RPMI7951 (cell line): ENCODE results near the gene HSPH1. TPM values are rescaled to one million over a fixed set of nuclear protein-coding genes. Genes with fewer than 3 reads are reported as not detected.
"Not testable (repeated sequence)": the region's sequence is repeated elsewhere in the genome, so short reads cannot be mapped to it uniquely, and the experiment has no call there.

Experiments used
- DNase-seq: peaks from one replicate; pipeline ENCODE4 v3.0.0-alpha.2; 2012; ENCODE audit warnings: low read depth
- total RNA-seq: library from RNA; depleted of rRNA; stranded (reverse); fragments of >200 nt; shearing (Covaris generic); gene quantifications from 2 replicates; pipeline ENCODE4 v1.2.3, GENCODE V29; 2014

Gene HSPH1
- total RNA-seq, 1 experiment from 2014 or later = 79.7 TPM

DNA sequence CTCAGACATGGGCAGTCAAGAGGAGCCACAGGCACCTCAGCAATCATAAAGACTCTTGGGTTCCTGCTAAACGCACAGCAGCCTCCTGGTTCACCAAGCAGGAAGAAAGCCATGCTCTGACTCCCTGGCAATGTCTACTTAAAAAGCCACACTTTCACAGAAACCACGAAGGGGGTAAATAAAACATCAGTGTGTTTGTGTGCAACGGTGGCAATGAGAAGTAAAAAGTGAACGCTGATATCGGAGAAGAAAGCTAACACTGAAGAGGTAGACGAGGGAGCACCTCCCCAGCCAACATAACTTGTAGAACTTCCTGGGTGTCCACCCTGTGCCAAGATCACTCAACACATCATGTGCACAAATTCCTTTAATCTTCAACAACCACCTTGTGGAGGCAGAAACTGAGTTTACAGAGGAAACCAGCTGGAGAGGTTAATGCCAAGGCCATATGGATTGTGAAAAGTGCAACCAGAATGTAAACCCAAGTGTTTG lies 30.2 kb downstream of the HSPH1 start:
- DNase-seq = no peak

DNA sequence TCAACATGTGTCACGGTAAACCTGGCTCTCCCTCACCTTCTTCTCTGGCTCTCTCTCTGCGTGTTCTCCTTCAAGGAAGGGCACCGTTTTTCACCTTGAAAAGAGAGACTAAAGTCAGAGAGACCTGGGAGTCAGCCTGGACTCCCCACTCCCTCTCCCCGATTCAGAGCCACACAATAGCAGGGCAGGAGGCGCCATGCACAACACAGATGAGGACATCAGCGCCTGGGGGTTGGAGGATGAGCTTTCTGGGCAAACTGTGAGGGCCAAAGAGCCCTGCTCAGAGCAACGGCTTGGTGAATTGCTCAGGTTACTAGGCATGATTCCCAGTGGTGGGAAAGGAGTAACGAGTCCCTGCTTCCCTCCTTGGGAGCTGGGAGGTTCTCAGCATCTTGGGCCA lies 32.3 kb downstream of the HSPH1 start:
- no peak for DNase-seq

GRCh38 chr13:31124204-31124603 lies 37.5 kb downstream of the HSPH1 start:
- DNase-seq = no peak

GRCh38 chr13:31122544-31123260 lies 39.0 kb downstream of the HSPH1 start:
- no peak for DNase-seq

- no peak for DNase-seq
Observed at GRCh38 chr13:31122143-31122542, 39.6 kb downstream of the HSPH1 start.

DNA sequence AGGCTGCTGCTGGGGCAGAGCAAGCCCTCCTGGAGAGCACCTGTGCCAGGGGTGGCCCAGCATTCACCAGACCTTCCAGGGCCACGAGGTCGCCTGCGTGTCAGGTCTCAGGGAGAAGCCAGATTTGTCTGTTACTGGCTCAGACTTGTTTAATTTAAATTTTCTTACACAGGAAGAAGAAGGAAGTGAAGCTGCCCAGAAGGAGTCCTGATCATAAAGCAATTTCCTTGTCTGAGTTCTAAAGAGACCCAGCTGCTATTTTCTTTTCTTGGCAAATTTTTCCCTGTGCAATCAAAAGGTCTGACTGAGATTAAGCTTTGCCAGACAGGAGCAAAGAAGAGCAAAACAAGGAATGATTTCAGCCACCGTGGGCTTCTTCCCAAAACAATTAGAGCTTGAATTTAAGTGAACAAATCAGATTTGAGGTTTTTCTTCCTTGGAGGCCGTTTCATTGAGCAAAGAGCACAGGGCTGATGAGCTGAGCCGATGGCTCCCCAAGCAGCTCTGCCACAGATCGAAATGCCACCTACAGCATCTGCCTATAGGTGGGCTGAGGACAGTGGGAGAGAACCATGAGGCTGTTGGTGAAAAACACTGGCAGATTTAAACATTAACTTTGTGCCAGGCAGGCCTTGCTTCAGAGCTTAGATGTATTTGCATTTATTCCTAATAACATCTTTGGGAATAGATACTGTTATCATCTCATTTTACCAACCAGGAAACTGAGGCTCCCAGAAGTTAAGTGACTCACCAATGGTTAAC lies 40.1 kb downstream of the HSPH1 start:
- DNase-seq = no peak

DNA sequence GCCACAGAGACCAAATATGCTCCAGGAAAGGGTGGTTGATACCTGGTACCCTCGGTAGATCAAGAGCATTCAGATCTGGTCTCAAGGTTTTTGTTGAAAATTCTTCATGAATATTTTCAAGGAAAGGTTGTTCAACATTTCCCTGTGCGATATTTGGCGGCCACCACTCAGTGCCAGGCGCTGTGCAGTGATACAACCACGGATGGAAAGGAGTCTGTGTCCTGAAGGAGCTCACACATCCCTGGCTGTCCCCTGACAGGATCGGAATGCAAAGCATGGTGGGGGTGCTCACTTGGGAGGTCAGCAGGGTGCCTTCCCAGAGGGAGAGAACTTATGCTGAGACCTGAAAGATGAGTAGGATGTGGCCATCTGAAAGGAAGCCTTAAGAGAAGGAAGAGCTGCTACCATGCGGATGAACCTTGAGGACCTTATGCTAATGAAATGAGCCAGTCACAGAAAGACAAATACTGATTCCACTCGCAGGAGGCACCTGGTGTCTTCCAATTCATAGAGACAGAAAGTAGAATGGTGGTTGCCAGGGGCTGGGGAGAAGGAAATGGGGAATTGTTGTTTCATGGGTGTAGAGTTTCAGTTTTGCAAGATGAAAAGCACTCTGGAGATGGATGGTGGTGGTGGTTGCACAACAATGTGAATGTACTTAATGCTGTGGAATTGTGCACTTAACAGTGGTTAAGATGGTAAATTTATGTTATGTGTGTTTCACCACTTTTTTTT lies 41.6 kb downstream of the HSPH1 start:
- DNase-seq = no peak

DNA sequence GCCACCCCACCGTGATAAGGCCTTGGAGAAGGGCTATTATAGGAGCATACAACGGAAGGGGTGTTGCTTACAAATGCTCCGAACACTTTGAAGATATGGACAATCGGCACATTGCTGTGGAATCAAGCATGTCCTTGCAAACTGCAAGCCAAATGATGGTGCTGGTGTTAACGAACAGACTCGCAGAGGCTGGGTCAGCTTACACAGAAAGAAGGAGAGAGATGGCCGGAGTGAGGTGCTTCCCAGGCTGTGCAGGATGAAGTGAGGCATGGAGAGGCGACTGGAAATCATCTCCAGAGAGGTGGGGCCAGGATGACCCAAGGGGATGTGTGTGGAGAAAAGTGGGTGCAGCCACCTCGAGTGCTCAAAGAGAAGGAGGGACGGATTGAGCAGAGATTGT lies 42.2 kb downstream of the HSPH1 start:
- no peak for DNase-seq

DNA sequence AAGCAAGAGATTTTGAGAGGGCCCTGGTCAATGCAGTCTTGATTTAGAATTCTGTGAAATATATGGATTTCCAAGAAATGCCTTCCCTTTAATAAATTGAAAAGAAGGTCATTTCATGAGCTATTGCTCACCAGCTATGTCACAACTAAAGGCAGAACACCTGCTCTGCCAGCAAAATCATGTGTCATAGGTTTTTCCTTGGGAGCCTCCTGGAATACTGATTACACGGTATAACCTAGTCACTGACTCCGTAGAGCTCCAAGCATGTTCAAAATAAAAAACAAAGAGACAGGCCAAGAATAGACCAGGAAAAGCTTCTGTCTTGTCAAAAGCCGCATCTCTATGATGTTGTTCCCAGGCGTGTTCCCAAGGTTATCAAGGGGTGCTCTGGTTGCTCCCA lies 45.5 kb downstream of the HSPH1 start:
- DNase-seq = no peak

DNA sequence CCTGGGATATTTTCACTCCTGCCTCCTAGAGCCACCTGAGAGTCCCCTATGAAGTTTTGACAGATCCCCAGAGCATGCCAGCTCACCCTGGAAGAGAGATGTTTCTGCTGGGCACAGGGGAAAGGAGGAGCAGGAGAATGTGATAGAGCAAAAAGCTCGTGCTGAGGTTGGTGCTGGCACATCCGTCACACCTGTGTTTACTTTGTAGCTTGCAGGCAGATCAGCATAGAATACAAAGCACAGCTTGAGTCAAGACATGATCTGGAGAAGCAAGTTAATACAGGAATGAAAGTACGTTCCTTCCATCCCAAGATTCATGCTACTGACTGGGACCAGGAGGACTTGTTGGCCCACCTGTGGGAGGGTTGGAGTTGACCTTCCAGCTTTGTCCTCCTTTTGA lies 46.1 kb downstream of the HSPH1 start:
- no peak for DNase-seq

GRCh38 chr13:31114641-31115040 lies 47.1 kb downstream of the HSPH1 start:
- no peak for DNase-seq

- DNase-seq = no peak
Observed at GRCh38 chr13:31111136-31111535, 50.6 kb downstream of the HSPH1 start.

DNA sequence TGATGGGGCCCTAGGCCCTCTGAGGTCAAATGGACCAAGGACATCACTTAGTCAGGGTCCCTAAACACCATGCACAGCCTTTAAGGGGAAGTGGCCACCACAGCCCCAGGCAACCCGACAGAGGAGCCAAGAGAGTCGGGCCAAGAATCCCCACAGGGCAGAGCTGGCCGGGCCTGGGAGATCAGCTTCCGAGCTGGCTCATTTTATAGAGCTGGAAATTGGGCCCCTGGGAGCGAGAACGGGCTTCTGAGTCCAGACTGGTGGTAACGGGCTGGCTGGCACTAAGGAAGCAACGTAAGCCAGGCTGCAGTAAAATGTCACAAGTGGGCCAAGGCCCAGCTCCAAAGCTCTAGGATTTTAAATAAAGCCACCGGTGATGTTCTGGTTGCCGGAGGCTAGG lies 51.1 kb downstream of the HSPH1 start:
- no peak for DNase-seq

GRCh38 chr13:31110169-31110568 lies 51.5 kb downstream of the HSPH1 start:
- DNase-seq = no peak

DNA sequence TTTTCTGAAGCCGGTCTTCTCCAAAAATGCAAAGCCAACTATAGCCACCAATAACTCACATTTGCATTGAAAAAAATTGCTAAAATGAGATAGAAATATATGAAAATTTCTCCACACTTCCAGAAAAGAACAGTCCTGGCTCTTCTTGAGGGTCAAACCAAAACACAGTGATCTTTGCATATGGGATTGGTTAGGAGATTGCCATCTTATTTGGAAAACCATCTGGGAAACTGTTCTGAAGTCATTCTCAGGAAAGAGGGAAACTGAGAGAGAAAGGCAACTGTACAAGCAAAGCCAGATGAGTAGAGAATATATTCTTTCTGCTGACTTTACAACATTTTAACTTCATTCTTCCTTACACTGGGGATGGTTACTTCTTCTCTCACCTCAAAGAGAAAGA lies 54.6 kb downstream of the HSPH1 start:
- DNase-seq = no peak

GRCh38 chr13:31105856-31106255 lies 55.8 kb downstream of the HSPH1 start:
- no peak for DNase-seq

DNA sequence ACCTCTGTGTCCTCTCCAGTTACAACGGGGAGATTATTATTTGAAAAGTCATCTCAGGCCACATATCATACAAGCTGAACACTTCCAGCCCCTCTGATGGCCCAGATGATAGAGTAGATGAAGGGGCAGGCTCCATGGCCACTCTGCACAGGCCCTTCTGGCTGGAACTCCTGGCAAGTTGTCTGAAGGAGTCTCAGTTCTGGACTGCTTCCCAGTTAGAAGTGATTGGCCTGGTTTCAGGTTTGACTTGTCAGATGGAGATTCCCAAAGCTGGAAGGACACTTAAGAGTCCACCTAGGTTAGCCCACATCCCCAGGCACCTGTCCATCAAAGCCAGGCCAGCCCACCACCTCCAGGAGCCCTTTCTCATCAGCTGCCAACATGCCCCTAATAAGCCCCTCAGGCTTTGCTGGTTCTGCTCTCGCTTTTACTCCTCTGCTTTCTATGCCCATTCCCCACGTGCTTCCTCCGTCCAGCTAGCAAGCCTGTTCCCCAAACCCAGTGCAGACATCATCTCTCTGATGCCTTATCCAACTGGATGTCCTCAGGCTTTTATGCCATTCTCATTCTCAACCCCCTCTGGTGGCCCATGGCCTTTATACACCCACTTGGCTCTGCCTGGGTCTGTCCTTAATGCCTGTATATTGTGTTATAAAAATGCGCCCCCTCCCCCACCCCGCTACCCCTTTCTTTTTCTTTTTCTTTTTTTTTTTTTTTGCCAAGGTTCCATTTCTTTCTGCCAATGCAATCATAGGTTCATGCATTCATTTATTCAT lies 56.5 kb downstream of the HSPH1 start:
- no peak for DNase-seq

DNA sequence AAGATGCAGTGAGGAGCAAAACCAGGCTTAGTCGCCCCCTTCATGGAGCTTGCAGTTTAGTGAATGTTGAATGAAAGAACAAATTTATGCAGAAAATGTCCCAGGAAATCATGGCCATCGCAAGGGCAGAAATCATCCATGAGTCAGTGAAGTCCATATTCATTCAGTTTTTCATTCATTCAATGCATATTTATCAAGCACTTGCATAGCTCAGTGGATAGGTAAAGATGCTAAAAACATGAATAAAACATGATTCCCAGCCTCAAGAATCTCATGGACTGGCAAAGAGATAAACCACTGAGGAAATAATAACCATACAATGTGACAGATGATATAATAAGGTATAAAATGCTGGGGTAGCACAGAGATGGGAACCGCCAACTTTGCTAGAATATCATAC lies 58.8 kb downstream of the HSPH1 start:
- DNase-seq = no peak

- DNase-seq = peak; percentile 22
Observed at GRCh38 chr13:31101472-31102170, 60.1 kb downstream of the HSPH1 start.

DNA sequence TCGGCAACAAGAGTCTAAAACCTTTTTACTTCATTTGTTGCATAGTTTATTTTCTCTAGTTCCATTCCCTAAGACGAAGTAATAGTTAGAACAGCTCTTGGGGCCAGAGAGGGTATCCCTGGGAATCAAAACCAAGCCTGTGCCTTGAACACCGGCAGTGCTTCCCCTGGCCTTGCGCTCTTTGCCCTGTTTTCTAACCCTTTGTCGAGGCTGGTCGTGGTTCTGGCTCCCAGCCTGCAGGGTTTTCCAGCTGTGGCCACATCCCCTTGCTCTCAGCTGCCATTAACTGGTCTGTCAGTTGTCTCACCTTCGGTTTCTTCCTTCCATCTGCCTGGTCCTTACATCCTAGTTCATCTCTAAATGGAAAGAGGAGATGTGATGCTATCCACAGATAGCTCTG lies 61.0 kb downstream of the HSPH1 start:
- no peak for DNase-seq

- DNase-seq = not testable (repeated sequence)
Observed at GRCh38 chr13:31097911-31098434, 63.7 kb downstream of the HSPH1 start.
